Testis (tissue), 2 donors: ENCODE data around the gene SAMM50.

Experiments
- POLR2A ChIP-seq: fragments of 450-650 bp; IDR thresholded peaks from one replicate; pipeline ENCODE4 v1.6.1; 2017; ENCODE audit warnings: antibody characterized with exemption, mild to moderate bottlenecking, moderate library complexity
- TF ChIP-seq, protein P1 (sequence below), 3 experiments: fragments of 450-650 bp in 2 of 3; fragments of 200-600 bp in 1 of 3; sonication (generic) in 1 of 3; IDR thresholded peaks; one replicate each; pipeline ENCODE4 v1.5.1; 2016 to 2019; ENCODE audit warnings: antibody characterized with exemption in 3 of 3, mild to moderate bottlenecking in 2 of 3, moderate library complexity in 1 of 3

DNA sequence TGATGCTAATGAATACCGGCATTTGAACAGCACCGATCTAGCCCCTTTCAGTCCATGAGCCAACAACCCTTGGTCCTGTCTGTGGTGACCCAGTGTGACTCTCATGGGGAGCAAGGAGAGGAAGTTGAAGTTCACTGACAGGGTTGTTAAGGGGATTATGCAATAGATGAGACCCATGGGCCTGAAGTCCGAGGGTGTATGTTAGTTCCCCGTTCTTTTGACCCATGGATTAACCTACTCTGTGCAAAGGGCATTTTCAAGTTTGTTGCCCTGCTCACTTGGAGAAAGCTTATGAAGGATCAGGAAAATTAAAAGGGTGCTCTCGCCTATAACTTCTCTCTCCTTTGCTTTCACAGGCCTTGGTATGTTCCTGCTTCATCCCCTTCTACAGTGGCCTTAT, 26.8 kb upstream of the SAMM50 start:
- TF ChIP-seq, protein P1, sequence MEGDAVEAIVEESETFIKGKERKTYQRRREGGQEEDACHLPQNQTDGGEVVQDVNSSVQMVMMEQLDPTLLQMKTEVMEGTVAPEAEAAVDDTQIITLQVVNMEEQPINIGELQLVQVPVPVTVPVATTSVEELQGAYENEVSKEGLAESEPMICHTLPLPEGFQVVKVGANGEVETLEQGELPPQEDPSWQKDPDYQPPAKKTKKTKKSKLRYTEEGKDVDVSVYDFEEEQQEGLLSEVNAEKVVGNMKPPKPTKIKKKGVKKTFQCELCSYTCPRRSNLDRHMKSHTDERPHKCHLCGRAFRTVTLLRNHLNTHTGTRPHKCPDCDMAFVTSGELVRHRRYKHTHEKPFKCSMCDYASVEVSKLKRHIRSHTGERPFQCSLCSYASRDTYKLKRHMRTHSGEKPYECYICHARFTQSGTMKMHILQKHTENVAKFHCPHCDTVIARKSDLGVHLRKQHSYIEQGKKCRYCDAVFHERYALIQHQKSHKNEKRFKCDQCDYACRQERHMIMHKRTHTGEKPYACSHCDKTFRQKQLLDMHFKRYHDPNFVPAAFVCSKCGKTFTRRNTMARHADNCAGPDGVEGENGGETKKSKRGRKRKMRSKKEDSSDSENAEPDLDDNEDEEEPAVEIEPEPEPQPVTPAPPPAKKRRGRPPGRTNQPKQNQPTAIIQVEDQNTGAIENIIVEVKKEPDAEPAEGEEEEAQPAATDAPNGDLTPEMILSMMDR (IDR thresholded peaks at IDR 0.05): no peak
- TF ChIP-seq POLR2A: no peak
